Midbrain (tissue), 1 donor: ENCODE measurements around the gene MTHFD1L.
A peak's percentile ranks its signal among the peaks of the same experiment; 100 is the strongest.
"Not testable (repeated sequence)": the region's sequence is repeated elsewhere in the genome, so short reads cannot be mapped to it uniquely, and the experiment has no call there.

Source experiments
- DNase-seq: peaks from one replicate; lab custom pipeline; 2025; lab: John Stamatoyannopoulos, UW

The MTHFD1L gene

DNA sequence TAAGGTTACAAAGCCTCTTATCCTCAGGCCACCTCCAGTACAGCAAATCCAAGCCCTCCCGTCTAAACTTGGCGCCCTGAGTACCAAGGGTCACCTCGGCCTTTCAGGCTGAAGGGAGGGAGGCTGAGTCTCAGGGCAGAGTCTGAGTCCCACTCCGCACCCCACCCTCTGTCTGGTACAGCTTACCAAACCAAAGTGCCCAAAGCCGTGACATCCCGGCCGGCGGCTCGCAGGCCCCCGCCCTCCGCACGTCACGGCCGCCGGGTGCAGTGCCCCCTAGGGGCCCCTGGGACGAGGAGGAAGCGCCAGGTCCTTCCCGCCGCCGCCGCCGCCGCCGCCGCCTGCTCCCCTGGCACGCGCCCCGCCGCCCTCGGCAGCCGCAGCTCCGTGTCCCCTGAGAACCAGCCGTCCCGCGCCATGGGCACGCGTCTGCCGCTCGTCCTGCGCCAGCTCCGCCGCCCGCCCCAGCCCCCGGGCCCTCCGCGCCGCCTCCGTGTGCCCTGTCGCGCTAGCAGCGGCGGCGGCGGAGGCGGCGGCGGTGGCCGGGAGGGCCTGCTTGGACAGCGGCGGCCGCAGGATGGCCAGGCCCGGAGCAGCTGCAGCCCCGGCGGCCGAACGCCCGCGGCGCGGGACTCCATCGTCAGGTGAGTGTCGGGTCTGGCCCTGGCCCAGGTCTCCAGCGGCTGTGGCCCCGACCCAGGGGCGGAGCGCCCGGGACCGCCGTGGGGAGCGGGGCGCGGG is at the start of gene MTHFD1L:
Gene MTHFD1L, plus strand, starts transcription at position 297 of the 741 bp plus-strand sequence. Its CDS starts 121 bp downstream, at position 418.
- peak; percentile 73 for DNase-seq

DNA sequence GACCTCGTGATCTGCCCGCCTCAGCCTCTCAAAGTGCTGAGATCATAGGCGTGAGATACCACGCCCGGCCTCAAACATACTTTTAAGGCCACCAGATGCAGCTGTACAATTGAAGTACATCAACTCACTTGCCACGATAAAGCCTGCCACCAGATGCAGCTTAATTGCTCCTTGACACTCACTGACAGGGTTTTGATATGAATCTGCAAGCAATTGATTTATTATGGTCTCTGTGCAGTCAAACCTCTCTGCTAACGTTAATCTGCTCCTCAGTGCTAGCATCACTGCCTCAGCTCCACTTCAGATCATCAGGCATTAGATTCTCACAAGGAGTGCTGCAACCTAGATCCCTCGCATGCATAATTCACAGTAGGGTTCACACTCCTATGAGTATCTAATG is 48.9 kb upstream of the MTHFD1L start:
- not testable (repeated sequence) for DNase-seq

DNA sequence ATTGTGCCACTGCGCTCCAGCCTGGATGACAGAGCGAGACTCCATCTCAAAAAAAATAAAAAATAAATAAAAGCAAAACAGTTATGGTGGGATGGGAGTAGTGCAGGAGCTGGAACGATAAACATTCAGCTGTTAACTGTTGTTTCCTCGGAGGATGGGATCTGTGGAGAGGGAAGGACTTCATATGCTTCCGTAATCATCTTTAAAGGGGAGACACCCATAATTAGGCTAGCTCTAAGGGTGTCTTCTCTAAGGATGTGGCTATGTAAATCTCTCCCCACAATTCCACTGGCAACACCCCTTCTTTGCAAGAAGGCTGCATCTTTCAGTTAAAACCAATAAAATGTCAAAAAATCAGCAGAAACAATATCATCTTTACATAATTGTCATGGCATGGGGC is 42.6 kb upstream of the MTHFD1L start:
- no peak for DNase-seq

DNA sequence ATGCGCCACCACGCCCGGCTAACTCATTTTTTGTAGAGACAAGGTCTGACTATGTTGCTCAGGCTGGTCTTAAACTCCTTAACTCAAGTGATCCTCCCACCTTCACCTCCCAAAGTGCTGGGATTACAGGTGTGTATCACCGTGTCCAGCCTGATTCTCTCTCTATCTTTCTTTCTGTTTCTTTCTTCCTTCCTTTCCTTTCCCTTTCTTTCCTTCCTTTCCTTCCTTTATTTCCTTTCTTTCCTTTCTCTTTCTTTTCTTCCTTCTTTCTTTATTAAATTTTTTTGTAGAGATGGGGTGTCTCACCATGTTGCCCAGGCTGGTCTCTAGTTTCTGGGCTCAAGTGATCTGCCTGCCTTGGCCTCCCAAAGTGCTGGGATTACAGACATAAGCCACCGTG is 38.7 kb upstream of the MTHFD1L start:
- DNase-seq, result no peak

DNA sequence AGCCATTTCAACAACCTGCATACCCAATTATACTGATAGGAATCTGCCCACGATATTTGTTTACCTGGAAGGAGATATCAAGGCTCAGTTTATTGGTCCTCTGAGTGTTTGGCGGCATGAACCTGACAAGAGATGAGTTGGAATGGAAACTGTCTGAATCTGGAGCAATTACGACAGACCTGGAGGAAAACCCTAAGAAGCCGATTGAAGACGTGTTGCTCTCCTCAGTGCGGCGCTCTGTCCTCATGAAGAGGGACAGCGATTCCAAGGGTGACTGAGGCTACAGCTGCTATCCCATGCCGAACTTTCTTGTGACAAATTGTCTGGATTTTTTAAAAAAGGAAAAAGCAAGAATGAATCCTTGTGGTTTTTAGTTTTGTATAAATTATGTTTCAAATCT is 37.4 kb upstream of the MTHFD1L start:
- not testable (repeated sequence) for DNase-seq

DNA sequence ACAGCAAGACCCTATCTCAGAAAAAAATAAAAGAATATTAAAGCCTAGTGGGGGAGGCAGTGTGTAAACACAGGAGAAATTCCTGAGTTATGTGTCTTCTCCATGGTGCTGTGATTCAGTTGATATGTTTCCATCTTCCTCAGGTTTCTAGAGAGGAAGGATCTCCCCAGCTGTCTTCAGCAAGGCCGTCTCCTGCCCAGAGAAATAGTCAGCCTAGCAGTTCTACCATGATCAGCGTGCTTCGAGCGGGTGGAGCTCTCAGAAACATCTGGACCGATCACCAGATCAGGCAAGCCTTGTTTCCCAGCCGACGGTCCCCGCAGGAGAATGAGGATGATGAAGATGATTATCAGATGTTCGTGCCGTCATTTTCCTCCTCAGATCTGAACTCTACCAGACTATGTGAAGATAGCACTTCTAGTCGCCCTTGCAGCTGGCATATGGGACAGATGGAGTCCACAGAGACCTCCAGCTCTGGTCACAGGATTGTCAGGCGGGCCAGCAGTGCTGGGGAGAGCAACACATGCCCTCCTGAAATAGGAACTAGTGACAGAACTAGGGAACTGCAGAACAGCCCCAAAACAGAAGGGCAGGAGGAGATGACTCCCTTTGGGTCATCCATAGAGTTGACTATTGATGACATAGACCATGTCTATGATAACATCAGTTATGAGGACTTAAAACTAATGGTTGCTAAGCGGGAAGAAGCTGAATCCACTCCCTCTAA is 34.9 kb upstream of the MTHFD1L start:
- no peak for DNase-seq

DNA sequence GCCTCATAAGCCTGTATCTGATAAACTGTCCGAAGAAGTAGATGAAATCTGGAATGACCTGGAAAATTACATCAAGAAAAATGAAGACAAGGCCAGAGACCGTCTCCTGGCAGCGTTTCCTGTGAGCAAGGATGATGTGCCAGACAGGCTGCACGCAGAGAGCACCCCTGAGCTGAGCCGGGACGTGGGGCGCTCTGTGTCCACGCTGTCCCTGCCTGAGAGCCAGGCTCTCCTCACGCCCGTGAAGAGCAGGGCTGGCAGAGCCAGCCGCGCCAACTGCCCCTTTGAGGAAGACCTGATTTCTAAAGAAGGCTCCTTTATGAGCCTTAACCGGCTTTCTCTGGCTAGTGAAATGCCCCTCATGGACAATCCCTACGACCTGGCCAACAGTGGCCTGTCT is 33.9 kb upstream of the MTHFD1L start:
- DNase-seq, result no peak

DNA sequence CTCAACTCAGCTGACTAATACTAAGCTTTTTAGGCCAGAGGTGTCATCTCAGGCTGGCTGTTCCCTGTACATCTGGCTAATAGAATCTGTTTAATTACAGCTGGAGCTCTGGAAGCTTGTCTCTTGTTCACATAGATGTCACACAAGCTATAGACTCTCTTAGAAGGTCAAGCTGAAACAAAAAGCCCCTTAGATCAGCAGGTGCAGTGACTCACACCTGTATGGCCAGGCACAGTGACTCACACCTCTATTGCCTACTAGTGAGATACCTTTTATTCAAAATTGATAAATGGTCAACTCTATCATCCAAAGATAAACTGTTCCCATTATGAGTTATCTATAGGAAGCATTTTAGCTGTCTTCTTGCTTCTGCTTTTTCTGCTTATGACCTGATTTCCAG is 29.9 kb upstream of the MTHFD1L start:
- DNase-seq, result no peak

DNA sequence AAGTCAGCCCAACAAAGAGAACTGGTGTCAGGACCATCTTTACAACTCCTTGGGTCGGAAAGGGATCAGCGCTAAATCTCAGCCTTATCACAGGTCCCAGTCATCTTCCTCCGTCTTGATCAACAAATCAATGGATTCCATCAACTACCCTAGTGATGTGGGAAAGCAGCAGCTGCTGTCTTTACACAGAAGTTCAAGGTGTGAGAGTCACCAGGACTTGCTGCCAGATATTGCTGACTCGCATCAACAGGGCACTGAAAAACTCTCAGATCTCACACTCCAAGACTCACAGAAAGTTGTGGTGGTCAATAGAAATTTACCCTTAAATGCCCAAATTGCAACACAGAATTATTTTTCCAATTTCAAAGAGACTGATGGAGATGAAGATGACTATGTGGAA is 25.3 kb upstream of the MTHFD1L start:
- DNase-seq, result no peak

DNA sequence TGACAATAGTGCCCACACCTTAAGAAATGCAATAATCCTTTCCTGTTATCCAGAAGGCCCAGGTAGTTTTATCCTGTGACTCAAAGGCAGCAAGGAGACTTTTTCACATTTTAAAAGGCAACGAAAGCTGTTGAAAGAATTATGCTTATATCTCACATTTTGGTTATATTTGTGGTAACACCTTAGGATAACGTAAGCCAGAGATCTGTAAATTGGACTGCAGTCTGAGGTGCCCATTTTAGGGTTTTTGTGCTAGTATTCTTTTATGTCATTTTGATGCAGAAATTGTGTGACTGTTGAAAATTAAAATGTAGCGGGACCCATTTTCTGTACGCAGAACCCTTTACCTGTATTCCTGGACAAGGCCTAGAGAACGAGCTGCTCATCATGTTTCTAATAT is 24.3 kb upstream of the MTHFD1L start:
- DNase-seq, result no peak

DNA sequence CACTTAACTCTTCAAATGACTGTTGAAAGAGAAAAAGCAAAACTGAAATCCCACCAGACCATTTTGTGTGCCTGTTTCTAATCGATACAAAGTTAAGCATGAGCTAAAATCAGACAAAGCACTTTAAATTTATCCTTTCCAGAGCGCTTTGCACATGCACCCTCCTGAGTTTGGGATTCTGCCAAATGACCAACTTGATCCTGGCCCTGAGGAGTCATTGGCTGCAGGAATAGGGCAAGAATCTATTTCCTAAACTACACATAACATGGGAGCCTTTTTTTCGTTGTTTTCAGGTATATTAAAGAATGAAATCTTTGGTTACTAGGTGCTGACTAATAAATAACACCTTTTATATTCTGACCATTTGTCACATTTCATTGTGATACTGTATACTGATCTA is 23.8 kb upstream of the MTHFD1L start:
- DNase-seq, result no peak

DNA sequence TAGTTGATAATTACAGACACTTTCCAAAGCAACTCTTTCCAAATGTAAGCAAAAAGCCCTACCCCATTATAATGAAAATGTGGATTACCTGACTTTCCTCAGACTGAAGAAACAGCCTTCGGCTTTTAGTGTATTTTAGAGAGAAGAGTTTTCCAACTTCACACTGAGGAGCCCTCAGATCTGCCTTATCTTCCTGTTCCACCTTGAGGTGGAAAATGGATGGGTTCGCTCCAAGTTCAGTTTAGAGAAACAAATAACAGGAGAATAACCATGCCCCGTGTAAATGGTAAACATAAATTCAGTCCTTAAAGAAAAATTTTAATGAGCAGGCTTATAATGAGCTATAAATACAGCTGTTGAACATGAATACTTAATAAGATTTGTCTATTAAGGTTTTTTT is 21.1 kb upstream of the MTHFD1L start:
- DNase-seq, result no peak

DNA sequence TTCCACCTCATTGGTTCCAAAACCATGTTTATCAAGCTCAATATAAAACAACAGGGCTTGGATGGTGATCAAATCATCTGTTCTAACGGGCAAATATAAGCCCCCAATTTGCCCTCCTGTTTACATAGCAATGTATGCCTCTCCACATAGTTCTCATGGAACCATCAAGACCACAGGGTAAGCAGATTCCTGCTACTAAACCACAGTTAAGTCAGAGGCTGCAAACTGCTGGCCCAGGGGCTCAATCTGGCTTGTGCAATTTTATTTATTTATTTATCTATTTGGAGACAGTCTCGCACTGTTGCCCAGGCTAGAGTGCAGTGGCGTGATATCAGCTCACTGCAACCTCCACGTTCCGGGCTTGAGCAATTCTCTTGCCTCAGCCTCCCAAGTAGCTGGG is 18.9 kb upstream of the MTHFD1L start:
- DNase-seq, result no peak

DNA sequence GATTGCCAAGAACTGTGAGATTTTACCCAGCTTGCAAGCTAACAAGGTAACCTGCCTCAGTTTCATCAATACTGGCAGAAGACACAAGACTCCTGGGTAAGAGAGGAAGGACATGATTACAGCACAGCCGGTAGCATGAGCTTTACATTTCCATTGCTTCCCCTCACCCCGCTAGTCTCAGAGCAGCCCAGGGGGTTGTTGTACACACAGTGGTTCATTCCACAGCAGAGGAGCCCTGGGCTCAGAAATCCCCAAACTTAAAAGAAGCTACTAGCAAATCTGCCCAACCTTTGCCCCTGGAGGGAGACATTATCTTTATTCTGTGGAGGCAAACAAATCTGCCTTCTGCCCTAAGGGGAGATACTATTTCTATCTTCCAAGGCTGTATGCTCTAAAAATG is 17.1 kb upstream of the MTHFD1L start:
- no peak for DNase-seq

DNA sequence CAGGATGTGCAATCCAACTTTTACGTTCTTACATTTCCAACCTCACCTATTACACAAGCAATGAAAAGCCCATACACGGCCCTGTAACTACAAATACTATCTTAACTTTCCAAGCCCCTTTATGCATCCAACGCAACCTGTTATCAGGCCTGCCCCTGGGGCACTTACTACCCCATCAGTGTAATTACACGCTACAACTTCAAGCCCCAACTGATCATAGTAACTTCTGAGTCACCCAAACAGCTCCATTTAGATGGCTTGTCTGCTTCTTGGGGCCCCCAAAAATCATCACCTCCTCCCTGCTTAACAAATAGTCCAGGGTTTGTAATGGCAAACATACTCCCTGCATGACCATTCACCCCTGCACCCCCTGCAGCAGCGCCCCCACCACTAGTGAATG is 11.1 kb upstream of the MTHFD1L start:
- DNase-seq, result not testable (repeated sequence)

DNA sequence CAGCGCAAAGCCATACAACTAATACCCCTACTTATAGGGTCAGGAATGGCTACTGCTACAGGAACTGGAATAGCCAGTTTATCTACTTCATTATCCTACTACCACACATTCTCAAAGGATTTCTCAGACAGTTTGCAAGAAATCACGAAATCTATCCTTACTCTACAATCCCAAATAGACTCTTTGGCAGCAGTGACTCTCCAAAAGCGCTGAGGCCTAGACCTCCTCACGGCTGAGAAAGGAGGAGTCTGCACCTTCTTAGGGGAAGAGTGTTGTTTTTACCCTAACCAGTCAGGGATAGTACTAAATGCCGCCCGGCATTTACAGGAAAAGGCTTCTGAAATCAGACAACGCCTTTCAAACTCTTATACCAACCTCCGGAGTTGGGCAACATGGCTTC is 10.3 kb upstream of the MTHFD1L start:
- DNase-seq, result not testable (repeated sequence)

DNA sequence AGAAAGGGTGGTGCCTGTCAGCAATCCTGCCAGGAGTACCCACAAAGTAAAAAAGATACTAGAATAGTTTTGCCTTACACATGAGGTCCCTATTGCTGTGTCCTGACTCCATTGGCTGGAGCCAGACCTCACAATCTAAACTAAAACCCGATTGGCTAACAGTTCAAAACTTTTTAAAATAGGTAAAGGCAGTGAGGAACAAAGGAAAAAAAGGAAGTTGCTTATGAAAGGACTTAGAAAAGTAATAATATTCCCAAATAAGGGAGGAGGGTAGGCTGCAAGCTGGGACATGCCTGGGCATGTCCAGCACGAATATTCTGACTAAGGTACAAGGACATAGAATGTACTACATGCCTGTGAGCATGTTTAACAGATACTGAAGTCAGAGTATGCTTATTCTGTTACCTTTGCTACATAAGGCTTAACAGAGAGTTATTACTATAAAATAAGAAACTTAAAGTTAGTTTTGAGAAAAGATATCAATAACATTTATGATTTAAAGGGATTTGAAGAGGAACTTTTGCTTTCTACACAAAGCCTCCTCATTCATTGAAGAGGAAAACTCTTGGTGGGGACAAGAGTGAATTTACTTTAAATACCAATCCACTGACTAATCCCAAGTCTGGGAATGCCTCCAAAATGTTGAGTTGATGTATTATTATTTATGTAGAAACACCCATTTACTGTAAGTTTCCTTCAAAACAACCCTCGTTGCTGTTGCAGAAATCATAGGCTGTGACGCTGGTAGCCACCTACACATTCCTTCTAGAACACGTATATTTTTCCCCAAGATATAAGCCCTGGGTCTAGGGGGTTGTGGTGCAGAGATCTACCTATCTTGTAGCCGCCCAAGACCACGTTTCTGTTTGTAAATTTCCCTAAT is 8.2 kb upstream of the MTHFD1L start:
- DNase-seq, result no peak

DNA sequence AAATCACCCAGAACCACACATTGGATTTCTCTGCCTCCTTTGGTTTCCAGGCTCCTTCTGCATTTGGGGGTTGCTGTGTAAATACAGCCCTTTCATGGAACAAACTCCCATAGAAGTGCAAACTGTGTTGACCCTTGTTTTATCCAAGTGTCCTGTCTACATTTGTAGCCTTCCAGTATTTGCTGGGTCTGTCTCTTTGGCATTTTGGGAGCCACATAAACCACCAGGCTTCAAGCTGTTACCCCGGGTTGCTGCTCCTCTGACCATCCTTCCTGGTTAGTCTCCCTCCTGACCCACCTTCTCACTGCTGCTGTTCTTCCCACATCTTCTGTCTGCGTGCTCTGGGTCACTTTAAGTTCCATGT is 7.6 kb upstream of the MTHFD1L start:
- no peak for DNase-seq

DNA sequence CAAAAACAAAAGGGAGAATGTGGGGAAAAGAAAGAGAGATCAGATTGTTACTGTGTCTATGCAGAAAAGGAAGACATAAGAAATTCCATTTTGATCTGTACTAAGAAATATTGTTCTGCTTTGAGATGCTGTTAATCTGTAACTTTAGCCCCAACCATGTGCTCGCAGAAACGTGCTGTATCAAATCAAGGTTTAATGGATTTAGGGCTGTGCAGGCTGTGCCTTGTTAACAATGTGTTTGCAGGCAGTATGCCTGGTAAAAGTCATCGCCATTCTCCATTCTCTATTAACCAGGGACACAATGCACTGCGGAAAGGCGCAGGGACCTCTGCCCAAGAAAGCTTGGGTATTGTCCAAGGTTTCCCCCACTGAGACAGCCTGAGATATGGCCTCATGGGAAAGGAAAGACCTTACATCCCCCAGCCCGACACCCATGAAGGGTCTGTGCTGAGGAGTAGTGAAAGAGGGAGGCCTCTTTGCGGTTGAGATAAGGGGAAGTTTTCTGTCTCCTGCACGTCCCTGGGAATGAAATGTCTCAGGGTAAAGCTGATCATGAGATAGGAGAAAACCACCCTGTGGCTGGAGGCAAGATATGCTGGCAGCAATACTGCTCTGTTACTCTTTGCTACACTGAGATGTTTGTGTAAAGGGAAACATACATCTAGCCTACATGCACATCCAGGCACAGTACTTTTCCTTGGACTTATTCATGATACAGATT is 3.9 kb upstream of the MTHFD1L start:
- DNase-seq, result peak; percentile 18

DNA sequence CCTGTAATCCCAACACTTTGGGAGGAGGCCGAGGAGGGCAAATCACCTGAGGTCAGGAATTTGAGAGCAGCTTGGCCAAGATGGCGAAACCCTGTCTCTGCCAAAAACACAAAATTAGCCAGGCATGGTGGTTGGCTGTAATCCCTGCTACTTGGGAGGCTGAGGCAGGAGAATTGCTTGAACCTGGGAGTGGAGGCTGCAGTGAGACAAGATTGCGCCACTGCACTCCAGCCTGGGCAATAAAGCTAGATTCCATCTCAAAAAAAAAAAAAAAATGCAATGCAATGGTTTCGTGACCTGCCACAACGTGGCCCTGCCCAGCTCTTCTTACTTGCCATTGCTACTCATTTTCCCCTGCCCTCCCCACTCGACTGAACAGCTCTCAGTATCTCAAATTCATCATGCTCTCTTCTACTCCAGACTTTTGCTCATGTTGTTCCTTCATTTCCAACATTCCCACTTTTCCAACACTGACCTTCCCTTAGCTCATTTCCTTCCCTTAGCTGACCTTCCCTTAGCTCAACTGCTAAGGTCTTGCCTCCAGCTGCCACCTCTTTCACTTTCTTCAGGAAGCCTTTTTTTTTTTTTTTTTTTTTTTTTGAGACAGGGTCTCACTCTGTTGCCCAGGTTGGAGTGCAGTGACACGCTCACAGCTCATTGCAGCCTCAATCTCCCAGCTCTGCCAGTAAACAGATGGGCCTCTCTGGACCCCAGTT is 2.1 kb upstream of the MTHFD1L start:
- no peak for DNase-seq

DNA sequence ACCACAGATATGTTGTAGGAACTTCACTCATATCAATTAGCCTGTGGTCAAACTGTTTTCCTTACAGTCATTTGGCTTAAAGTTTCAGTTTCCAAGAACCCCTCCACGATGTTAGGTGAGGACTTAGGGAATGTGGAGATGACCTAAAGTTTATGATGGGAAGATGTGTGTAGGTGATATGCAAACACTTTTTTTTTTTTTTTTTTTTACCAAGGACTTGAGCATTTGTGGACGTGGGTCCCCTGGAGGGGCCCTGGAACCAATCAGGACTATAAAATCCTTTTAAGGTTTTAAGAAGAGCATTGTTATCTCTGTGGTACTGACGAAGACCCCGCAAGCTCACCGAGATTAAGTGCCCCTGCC is 478 bp upstream of the MTHFD1L start:
- DNase-seq, result no peak
